A673 (cell line): Measurements from ENCODE around the gene BID.

Experiments used
- CTCF ChIP-seq: fragments of 300-800, 200-600 bp; sonication (generic); conservative IDR thresholded peaks from 2 replicates; pipeline ENCODE4 v1.5.1; 2017; ENCODE audit warnings: low read depth, mild to moderate bottlenecking, antibody characterized with exemption, low read length, moderate library complexity, mixed read lengths
- EZH2 ChIP-seq: fragments of 200-600 bp; sonication (generic); IDR thresholded peaks from 2 replicates; pipeline ENCODE4 v1.6.1; 2017; ENCODE audit warnings: borderline replicate concordance, low read depth, mild to moderate bottlenecking, mixed read lengths, antibody characterized with exemption, low read length; ENCODE audit not compliant: poor library complexity, severe bottlenecking

GRCh38 chr22:17789379-17790200 is 15.3 kb upstream of the BID start:
- no peak for TF ChIP-seq CTCF
- TF ChIP-seq EZH2 = no peak
